ENCODE measurements around the gene CCDC177. TPM values are rescaled to one million over a fixed set of nuclear protein-coding genes. Genes with fewer than 3 reads are reported as not detected.
"Not testable (repeated sequence)": the region's sequence is repeated elsewhere in the genome, so short reads cannot be mapped to it uniquely, and the experiment has no call there.

The CCDC177 gene
- total RNA-seq, 2 donors from 2014 or later = not detected

DNA sequence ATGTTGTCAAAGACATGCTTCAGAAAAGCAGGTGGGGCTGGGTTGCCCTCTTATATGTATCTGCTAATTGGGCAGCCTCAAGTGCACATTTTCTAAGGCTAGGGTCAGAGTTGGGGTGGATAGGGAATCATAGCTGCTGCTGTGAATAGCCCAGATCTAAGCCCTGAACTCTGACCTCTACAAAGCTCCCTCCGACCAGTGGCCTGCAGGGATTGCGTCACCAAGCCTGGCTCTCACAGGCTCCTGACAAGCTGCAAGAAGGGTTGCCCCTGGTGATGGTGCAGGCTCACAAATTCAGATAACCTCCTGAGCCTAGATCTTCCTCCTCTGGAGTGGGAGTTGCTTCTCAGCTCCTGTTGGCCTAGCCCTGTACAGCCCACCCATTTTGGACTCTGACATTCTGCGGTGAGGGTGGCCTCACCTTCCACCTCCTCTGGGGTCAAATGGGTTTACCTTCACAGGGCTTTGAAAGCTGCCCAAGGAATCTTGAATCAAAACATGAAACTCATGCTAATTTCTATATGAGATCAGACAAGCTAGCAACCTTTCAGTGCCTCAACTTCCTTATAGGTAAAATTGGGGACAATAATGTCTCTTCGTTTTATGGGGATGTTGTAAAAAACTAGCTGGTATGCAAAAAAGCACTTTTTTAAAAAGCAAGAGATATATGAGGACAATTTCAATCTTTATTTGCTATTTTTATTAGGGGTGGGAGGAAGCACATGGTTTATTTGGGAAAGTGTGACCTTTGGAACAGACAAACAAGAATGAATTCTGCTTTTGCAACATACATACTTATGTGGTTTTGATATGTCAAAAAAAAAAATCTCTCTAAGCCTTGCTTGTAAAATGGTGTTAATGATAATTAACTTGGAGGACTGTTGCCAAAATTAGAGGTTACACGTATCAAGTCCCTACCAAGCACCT is 31.9 kb upstream of the CCDC177 start:
- intact Hi-C loops (cut with DNase I) = no loop called here
- DNase-seq = no peak

DNA sequence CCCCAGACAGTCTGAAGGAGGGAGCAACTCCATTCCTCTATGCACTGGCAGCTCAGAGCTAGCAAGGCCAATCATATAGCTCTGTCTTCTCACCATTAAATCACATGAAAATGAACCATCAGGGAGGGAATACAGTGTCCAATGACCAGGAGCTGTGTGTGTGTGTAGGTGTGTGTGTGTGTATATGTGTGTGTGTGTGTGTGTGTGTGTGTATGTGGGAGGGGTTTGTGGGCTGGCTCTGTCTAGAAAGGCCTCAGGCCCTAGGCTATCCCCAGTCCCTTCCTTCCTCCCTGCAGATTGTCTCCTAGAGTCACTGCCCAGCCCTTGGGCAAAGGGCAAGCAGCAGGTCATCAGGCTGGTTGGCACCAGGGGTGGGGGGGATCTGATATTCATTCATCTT is 31.1 kb upstream of the CCDC177 start:
- ATAC-seq = peak in 1 of 2 donors; percentile 14
- intact Hi-C loops (cut with DNase I) = no loop called here
- no peak for DNase-seq

More for the DNA sequence above, 31.9 kb upstream of the CCDC177 start:
- ATAC-seq = peak in 1 of 2 donors; percentile 13

DNA sequence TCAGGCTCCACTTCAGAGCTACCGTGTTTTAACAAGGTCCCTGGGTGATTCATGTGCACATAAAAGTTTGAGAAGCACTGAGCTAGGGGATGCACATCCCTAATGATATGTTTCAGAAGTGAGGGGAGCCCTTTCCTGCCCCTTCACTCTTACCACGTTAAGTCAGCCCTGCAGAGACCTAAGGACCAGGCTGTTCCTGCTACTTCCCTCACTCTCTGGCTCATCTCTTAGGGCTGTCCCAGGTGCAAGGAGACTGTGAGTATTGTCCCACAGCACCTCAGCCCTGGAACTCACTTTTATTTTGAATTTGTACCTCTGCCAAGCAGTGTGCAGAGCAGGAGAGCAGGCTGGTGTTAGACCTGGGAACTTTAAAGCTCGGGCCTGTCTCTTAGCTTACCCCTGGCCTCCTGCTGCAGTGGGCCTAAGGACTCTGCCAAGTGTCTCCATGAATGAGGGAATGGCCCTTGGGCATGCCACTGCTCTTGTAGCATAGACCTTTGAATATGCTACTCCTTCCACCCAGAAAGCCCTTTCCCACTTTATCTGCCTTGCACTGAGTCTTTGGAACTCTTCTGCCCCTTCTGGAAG is 25.7 kb upstream of the CCDC177 start:
- intact Hi-C loops (cut with DNase I) = loop anchor here (5.0 kb wide), 1 partner anchor 127 kb away; no protein-coding TSS in a partner anchor
- no peak for ATAC-seq
- DNase-seq = no peak

DNA sequence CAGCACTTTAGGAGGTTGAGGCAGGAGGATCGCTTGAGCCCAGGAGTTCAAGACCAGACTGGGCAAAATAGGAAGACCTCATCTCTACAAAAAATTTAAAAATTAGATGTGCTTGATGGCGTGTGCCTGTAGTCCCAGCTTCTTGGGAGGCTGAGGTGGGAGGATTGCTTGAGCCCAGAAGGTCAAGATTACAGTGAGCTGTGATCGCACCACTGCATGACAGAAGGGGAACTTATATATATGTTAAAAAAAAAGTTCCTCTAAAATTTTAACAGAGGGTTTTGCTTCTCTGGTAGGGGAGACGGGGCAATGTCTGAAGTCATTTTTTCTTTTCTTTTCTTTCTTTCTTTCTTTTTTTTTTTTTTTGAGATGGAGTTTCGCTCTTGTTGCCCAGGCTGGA is 24.8 kb upstream of the CCDC177 start:
- DNase-seq; ATAC-seq; intact Hi-C loops (cut with DNase I): not testable (repeated sequence)

DNA sequence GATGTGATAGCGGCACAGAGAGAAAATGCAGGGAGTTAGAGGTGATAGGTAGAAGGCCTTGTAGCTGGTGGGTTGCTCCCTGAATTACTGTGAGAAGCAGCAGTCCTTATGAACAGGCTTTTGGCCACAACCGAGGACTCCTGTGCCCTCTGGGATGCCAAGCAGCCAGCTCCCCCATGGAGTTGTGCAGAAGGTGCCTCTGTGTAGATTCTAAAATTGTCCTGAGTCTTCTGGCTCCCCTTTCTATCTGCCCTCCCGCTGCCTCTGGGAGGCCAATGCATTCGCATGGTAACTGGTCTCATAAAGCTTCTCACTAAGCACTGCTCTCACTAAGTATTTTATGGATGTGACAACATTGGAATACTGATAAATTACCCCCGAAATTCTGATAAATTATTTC is 20.7 kb upstream of the CCDC177 start:
- intact Hi-C loops (cut with DNase I) = no loop called here
- no peak for ATAC-seq
- DNase-seq = no peak

DNA sequence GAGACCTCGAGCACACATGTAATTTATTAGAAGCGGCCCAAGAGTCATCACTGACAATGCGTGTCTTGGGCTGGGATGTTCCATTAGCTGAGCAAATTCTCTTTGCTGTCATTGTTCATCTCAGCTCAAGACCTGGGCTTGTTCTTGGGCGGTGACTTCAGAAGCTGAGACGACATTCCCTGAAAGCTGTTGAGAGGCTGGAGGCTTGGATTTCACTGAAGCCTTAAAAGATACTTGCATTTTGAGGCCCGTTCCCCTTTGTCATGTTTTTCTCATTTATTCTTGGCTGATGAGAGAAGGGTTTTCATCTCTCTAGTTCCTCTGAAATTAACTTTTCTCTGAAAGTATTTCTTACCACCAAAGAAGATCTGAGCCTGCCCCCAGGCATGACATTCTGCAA is 20.2 kb upstream of the CCDC177 start:
- ATAC-seq = no peak
- intact Hi-C loops (cut with DNase I) = no loop called here
- no peak for DNase-seq

DNA sequence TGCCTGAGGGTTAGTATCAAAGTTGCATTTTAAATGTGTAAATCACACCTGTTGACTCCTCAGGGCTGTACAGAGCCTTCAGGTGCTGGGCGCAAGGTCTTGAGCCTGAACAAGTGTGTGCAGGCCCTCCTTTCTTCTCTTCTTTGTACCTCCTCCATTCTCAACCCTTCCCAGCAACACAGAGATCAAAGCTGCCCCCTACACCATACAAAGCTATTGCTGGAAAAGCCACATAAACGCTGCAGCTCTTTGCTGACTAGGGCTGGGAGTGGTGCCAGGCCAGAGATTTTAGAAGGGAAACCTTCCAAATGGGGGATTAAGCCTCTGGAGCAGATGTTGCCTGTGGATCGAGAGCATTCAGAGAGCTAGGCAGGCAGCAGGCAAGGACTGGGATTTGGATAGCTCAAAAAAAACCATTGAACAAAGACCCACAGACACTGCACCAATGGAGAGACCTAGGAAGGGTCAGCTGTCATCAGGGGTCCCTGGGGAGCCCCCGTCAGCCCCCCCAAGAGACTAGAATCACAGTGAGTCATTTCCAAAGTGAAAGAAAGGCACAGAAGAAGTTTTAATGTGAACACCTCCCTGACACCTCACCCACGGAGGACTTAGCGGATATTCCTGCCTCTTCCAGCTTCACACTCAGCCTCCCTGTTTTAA is 18.5 kb upstream of the CCDC177 start:
- ATAC-seq = peak; percentile 76 to 84
- intact Hi-C loops (cut with DNase I) = no loop called here
- DNase-seq = no peak

DNA sequence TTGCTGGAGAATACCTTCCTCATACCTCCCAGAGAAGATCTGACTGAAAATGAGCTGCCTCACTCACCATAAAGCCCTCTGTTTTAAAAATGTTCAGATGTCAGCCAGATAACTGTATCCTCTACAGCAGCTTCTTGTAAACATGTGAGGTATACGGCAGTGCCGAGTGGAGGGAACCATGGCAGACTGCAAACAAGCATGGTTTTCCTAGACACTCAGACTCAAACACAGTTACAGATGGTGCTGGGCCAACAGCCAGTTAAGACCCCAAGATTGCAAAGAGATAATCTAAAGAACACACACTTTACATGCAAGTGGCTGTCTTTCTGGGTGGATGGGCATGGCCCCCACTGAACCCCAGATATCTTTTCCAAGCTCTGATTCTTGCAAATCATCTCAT is 16.6 kb upstream of the CCDC177 start:
- no peak for ATAC-seq
- intact Hi-C loops (cut with DNase I) = no loop called here
- no peak for DNase-seq

DNA sequence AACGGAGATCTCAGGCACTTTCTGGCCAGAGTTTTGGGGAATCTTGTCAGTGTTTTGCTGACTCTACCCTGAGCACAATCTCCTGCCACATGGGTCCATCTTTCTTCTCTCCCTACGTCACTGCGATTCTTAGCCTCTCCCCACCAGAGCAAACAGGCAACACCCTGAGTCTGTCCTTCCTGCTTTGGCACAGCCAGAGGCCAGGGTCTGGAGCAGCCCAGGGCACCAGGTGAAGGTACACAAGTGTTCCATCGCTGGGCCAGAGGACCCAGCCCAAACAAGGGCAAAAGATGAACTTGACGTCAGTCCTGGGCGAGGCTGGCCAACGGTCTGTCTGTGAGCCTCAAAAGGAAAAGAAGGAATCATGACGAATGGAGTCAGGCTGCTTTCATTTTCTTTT is 12.7 kb upstream of the CCDC177 start:
- ATAC-seq (no peak), DNase-seq (no peak)
- intact Hi-C loops (cut with DNase I) = no loop called here

DNA sequence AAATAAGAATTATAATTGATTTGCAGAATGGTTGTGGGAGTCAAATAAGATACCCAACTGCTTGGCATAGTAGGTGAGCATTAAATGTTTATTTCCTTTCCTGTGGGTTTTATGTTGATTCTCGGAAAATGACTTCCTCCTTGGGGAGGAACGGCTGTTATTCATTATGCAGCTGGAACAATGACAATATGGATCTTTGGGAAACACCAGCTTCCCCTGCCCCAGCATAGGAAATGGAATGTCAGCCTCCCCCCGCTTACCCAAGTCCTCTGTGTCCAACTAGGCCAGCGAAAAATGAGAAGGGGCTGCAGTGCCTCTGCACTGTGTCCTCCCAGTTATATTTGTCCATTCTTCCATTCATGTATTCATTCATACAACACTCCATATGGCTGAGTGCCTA is 11.7 kb upstream of the CCDC177 start:
- intact Hi-C loops (cut with DNase I) = no loop called here
- DNase-seq (no peak), ATAC-seq (no peak)

DNA sequence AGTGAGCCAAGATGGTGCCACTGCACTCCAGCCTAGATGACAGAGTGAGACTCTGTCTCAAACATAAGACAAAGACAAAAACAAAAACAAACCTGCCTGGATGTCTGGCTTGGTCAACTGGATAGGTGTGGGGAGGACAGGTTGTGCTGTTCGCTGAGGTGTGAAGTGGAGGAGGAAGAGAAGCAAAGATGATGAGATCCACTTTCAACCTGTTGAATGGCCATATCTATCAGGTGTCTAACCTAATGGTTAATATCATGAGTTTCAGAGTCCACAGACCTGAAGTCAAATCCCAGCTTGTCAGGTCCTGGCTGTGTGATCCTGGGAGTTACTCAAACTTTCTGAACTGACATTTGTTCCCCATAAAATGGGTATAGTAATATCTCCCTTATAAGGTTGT is 9.7 kb upstream of the CCDC177 start:
- DNase-seq = no peak
- ATAC-seq = no peak
- intact Hi-C loops (cut with DNase I) = loop anchor here in 1 of 2 donors (2.0 kb wide), 1 partner anchor 142 kb away; no protein-coding TSS in a partner anchor

DNA sequence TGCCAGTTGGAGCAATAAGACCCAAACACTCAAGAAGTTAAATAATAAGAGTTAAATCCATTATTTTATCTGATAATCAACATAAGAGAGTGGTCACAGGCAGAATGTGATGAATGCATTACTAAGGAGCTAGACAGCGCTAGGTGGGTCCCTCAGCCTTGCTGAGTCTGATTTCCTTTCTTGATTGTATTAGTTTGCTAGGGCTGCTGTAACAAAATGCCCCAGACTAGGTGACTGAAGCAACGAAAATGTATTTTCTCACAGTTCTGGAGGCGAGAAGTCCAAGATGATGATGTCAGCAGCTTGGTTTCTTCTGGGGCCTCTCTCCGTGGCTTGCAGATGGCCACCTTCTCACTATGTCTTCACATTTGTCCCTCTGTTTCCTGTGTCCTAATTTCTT is 8.2 kb upstream of the CCDC177 start:
- intact Hi-C loops (cut with DNase I) = no loop called here
- no peak for ATAC-seq
- no peak for DNase-seq

DNA sequence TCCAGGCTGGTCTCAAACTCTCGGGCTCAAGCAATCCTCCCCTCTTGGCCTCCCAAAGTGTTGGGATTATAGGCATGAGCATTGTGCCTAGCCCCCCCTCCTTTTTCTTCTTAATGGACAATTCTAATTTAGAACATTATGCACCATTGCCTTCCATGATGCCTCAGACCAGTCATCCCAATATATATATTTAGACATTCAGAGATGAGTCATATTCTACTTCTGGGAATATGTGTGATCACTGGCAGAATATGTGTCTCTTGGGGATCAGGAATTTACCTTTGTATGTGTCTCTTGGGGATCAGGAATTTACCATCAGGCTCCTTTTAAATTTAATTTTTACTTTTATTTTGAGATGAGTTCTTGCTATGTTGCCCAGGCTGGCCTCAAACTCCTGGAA is 7.5 kb upstream of the CCDC177 start:
- ATAC-seq = no peak
- DNase-seq = no peak
- intact Hi-C loops (cut with DNase I) = no loop called here

DNA sequence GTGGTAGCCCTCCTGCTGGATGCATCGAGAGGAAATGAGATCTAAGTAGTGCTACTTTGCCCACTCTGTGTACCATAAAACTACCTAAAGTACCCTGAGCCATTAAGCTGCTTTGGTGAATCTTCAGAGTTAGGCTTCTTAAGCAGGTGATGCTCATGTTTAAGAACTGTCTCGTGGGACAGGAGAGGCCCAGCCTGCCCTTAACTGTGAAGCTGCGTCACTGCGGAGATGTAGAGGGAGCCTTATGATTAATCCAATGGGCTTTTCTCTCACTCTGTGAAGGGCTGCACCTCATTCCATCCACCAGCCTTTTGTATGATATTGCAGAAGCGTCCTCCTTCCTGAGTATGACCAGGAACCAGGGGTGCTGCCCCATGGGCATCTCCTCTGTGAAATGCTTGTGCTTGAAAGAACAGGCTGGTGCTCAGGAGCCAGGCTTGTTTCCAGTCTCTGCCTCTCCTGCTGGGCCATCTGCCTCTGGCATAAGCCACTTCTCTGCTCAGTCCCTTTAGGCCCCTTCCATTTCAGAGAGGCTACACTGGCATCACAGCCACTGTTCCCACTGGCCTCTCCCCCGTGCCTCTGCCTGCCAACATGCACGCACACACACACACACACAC is 6.8 kb upstream of the CCDC177 start:
- intact Hi-C loops (cut with DNase I) = no loop called here
- ATAC-seq (no peak), DNase-seq (no peak)

DNA sequence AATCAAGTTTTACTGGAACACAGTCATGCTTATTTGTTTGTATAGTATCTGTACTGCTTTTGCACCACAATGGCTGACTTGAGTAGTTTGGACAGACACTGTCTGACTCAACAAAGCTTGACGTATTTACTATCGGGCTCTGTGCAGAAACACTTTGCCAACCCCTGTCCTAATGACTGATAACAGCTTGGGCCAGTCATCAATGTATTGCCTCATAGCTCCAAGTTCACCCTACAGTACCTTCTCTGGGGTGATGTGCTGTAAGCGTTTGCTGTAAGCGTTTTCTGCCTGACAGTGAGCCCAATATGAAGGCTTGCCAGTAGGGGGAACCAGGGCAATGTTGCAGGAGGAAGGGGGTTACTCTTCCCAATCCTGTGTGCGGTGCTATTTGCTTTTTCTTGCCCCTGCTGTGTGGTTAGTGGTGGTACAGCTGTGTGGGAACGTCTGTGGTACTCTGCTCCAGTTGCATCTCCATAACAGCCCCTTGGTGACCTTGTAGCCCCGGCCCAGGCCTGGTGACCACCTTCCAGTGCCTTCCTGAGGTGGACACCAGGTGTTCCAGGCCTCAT is 5.4 kb upstream of the CCDC177 start:
- intact Hi-C loops (cut with DNase I) = no loop called here
- ATAC-seq (peak; percentile 83 to 92), DNase-seq (peak; percentile 36)

DNA sequence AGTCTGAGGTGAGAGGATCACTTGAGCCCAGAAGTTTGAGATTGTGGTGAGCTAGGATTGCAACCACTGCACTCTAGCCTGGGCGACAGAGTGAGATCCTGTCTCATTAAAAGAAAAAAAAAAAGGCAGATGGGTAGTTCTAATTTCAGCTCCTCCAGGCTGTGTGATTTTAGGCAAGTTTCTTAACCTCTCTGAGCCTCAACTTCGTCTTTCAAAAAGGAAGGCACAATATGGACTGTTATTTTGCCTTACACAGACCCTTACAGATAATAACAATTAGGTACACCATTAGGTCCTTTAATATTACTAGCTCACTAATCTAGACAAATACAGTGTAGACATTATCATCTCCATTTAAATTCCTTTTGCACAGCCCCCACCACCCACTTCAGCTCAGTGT is 4.8 kb upstream of the CCDC177 start:
- no peak for DNase-seq
- intact Hi-C loops (cut with DNase I) = no loop called here
- no peak for ATAC-seq

DNA sequence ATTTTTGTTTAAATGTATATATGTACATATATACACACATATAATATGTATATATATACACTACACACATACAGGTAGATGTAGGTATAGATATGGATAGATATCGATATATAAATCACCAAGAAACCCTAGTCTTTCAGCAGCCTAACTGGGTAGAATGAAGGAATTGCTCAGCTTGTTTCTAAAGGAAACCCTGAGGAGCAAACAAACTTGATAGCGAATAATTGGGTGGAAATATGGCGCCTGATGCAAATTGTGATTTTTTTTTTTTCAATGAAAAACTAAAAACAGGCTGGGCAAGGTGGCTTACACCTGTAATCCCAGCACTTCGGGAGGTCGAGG is 254 bp upstream of the CCDC177 start:
- DNase-seq (no peak), ATAC-seq (no peak)
- intact Hi-C loops (cut with DNase I) = no loop called here

DNA sequence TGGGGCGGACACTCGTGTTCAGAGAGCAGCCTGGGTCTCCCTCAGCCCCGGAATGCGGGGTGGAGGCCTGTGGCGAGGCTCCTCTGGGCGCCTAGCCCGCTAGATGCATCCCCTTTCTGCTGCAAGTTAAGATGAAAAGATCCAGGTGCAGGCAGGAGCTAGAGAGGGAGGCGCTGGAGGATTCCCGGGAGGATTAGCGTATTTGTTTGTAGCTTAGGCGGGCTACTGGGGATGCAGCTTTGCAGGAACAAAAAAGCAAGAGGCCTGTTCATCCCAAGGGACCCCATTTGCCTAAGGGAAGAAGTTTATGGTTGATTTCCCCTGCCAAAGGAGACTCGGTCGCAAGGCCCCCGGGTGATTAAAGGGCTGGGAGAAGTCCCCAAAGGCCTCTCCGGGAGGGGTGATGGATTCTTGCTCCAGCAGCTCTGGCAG is 824 bp downstream of the CCDC177 start:
- intact Hi-C loops (cut with DNase I) = no loop called here
- ATAC-seq = no peak
- DNase-seq = no peak

DNA sequence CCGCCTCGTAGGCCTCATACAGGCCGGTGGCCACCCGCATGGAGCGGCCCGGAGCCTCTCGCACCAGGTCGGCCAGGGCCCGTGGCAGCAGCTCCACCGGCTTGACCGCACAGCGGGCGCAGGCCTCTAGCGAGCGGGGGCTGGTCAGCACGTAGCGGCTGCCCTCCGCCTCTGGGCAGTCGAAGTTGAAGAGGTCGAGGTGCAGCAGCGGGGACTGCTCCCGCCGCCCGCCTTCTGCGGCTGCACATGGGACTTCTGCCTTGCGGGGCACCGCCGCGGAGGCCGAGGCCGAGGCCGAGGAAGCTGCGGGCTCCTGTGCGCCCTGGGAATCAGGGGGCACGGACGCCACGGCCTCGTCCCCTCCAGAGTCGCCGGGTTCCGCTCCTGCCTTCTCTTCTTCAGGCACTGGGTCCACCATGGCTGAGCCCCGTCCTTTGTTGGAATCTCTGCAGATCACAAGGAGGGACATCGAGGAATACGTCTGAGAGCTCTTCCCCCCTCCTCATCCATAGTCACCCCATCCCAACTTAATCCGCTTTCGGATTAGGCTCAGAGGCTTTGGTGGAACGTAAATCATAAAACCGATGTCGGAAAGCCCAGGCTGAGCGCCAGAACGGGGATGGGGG is 1.4 kb downstream of the CCDC177 start:
- intact Hi-C loops (cut with DNase I) = no loop called here
- DNase-seq (no peak), ATAC-seq (no peak)
